Neural cell (in vitro differentiated cells): ENCODE results near the gene SPTBN1. TPM values are rescaled to one million over a fixed set of nuclear protein-coding genes. Genes with fewer than 3 reads are reported as not detected.

Experiments used
- H2AFZ ChIP-seq: fragments of 200-600, 300-800 bp; sonication (generic), shearing (Covaris generic); 2 replicates; pipeline ENCODE4 v1.6.0; 2014; ENCODE audit warnings: low read depth, mild to moderate bottlenecking, antibody characterized with exemption, low read length, moderate library complexity
- H3F3A ChIP-seq: fragments of 200-600 bp; shearing (Covaris generic); 2 replicates; pipeline ENCODE4 v1.6.1; 2016; ENCODE audit warnings: mild to moderate bottlenecking, moderate library complexity, mixed read lengths, antibody characterized with exemption, low read length; ENCODE audit not compliant: insufficient read depth, poor library complexity, severe bottlenecking
- H3K27ac ChIP-seq: fragments of 200-600, 300-800 bp; sonication (generic), shearing (Covaris generic); 2 replicates; pipeline ENCODE4 v1.5.1; 2014; ENCODE audit warnings: mild to moderate bottlenecking, low read length, moderate library complexity
- H3K27me3 ChIP-seq: fragments of 300-800, 200-600 bp; sonication (generic), shearing (Covaris generic); 2 replicates; pipeline ENCODE4 v1.6.0; 2014; ENCODE audit warnings: mild to moderate bottlenecking, low read depth, low read length, moderate library complexity; ENCODE audit not compliant: insufficient read depth
- H3K36me3 ChIP-seq: fragments of 300-800, 200-600 bp; sonication (generic), shearing (Covaris generic); 2 replicates; pipeline ENCODE4 v1.5.1; 2014; ENCODE audit warnings: mild to moderate bottlenecking, antibody characterized with exemption, low read length, moderate library complexity; ENCODE audit not compliant: insufficient read depth
- H3K4me2 ChIP-seq: fragments of 300-800, 200-600 bp; sonication (generic), shearing (Covaris generic); 2 replicates; pipeline ENCODE4 v1.6.0; 2014; ENCODE audit warnings: mild to moderate bottlenecking, low read length
- H3K4me3 ChIP-seq: fragments of 300-800, 200-600 bp; sonication (generic), shearing (Covaris generic); 2 replicates; pipeline ENCODE4 v1.5.1; 2014; ENCODE audit warnings: mild to moderate bottlenecking, low read length, moderate library complexity
- H3K79me2 ChIP-seq: fragments of 200-600 bp; shearing (Covaris generic); replicated peaks from 2 replicates; pipeline ENCODE4 v1.6.0; 2014; ENCODE audit warnings: mild to moderate bottlenecking, low read length, moderate library complexity; ENCODE audit not compliant: insufficient read depth
- H3K9ac ChIP-seq: fragments of 300-800, 200-600 bp; sonication (generic), shearing (Covaris generic); 2 replicates; pipeline ENCODE4 v1.6.1; 2016; ENCODE audit warnings: mild to moderate bottlenecking, low read length, mixed read lengths
- H3K9me2 ChIP-seq: fragments of 200-600 bp; shearing (Covaris generic); 2 replicates; pipeline ENCODE4 v1.6.1; 2016; ENCODE audit warnings: mild to moderate bottlenecking, low read length, mixed read lengths; ENCODE audit not compliant: insufficient read depth
- H3K9me3 ChIP-seq: fragments of 200-600, 300-800 bp; sonication (generic), shearing (Covaris generic); 2 replicates; pipeline ENCODE4 v1.6.1; 2016; ENCODE audit warnings: mild to moderate bottlenecking, mixed run types, low read length, moderate library complexity, mixed read lengths
- H4K20me1 ChIP-seq: fragments of 200-600 bp; shearing (Covaris generic); 2 replicates; pipeline ENCODE4 v1.6.1; 2016; ENCODE audit warnings: mild to moderate bottlenecking, mixed run types; ENCODE audit not compliant: insufficient read depth
- CTCF ChIP-seq: fragments of 450-650 bp; IDR thresholded peaks from 2 replicates; pipeline ENCODE4 v1.5.1; 2014; ENCODE audit warnings: antibody characterized with exemption, mild to moderate bottlenecking, moderate library complexity; ENCODE audit not compliant: poor library complexity, severe bottlenecking
- EP300 ChIP-seq: fragments of 450-650 bp; conservative IDR thresholded peaks from 2 replicates; pipeline ENCODE4 v1.6.1; 2014; ENCODE audit warnings: antibody characterized with exemption, mild to moderate bottlenecking, moderate library complexity; ENCODE audit not compliant: poor library complexity, severe bottlenecking
- EZH2 ChIP-seq: fragments of 200-600, 300-800 bp; shearing (Covaris generic), sonication (generic); IDR thresholded peaks from 2 replicates; pipeline ENCODE4 v1.6.1; 2014; ENCODE audit warnings: antibody characterized with exemption, low read length, borderline replicate concordance, mild to moderate bottlenecking; ENCODE audit not compliant: insufficient read depth, poor library complexity, severe bottlenecking
- MXI1 ChIP-seq: fragments of 450-650 bp; conservative IDR thresholded peaks from 2 replicates; pipeline ENCODE4 v1.6.1; 2014; ENCODE audit warnings: antibody characterized with exemption, mild to moderate bottlenecking; ENCODE audit not compliant: poor library complexity, severe bottlenecking
- POLR2AphosphoS5 ChIP-seq: IDR thresholded peaks from 2 replicates; pipeline ENCODE4 v1.6.1; 2012
- RAD21 ChIP-seq: fragments of 450-650 bp; conservative IDR thresholded peaks from 2 replicates; pipeline ENCODE4 v1.6.1; 2014; ENCODE audit warnings: antibody characterized with exemption, mild to moderate bottlenecking, moderate library complexity
- SMC3 ChIP-seq: fragments of 450-650 bp; conservative IDR thresholded peaks from 2 replicates; pipeline ENCODE4 v1.6.1; 2014; ENCODE audit warnings: antibody characterized with exemption, mild to moderate bottlenecking, moderate library complexity; ENCODE audit not compliant: poor library complexity
- TAF1 ChIP-seq: IDR thresholded peaks from 2 replicates; pipeline ENCODE4 v1.6.1; 2012; ENCODE audit warnings: low read depth
- polyA plus RNA-seq: library from polyadenylated mRNA; depleted of rRNA; stranded (reverse); fragments of >200 nt; gene quantifications from 2 replicates; pipeline ENCODE4 v1.2.3, GENCODE V29; 2014
- TF ChIP-seq, protein P1 (sequence below): IDR thresholded peaks from 2 replicates; pipeline ENCODE4 v1.6.1; 2012; ENCODE audit warnings: borderline replicate concordance

SPTBN1 gene
- polyA plus RNA-seq, 1 donor from 2014 or later: 92.1 TPM

GRCh38 chr2:54678719-54679118 lies 222.6 kb downstream of the SPTBN1 start:
- no peaks in the 10 kb centered on the region for H3F3A ChIP-seq
- no peak overlapping the region for H3K4me3 ChIP-seq
- no peaks in the 10 kb centered on the region for H3K27me3 ChIP-seq
- H2AFZ ChIP-seq: no peak overlapping the region
- TF ChIP-seq EZH2 (no peak), POLR2AphosphoS5 (no peak), CTCF (no peak), RAD21 (no peak), MXI1 (no peak), TAF1 (no peak), SMC3 (no peak)
- TF ChIP-seq, protein P1, sequence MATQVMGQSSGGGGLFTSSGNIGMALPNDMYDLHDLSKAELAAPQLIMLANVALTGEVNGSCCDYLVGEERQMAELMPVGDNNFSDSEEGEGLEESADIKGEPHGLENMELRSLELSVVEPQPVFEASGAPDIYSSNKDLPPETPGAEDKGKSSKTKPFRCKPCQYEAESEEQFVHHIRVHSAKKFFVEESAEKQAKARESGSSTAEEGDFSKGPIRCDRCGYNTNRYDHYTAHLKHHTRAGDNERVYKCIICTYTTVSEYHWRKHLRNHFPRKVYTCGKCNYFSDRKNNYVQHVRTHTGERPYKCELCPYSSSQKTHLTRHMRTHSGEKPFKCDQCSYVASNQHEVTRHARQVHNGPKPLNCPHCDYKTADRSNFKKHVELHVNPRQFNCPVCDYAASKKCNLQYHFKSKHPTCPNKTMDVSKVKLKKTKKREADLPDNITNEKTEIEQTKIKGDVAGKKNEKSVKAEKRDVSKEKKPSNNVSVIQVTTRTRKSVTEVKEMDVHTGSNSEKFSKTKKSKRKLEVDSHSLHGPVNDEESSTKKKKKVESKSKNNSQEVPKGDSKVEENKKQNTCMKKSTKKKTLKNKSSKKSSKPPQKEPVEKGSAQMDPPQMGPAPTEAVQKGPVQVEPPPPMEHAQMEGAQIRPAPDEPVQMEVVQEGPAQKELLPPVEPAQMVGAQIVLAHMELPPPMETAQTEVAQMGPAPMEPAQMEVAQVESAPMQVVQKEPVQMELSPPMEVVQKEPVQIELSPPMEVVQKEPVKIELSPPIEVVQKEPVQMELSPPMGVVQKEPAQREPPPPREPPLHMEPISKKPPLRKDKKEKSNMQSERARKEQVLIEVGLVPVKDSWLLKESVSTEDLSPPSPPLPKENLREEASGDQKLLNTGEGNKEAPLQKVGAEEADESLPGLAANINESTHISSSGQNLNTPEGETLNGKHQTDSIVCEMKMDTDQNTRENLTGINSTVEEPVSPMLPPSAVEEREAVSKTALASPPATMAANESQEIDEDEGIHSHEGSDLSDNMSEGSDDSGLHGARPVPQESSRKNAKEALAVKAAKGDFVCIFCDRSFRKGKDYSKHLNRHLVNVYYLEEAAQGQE: no peak
- H3K27ac ChIP-seq: no peak overlapping the region
- H3K9me2 ChIP-seq: no peaks in the 10 kb centered on the region
- no peaks in the 10 kb centered on the region for H3K9me3 ChIP-seq
- H3K79me2 ChIP-seq: no peaks in the 10 kb centered on the region
- no peaks in the 10 kb centered on the region for H4K20me1 ChIP-seq
- no peak overlapping the region for H3K4me2 ChIP-seq
- H3K36me3 ChIP-seq: no peaks in the 10 kb centered on the region
- H3K9ac ChIP-seq: no peak overlapping the region

DNA sequence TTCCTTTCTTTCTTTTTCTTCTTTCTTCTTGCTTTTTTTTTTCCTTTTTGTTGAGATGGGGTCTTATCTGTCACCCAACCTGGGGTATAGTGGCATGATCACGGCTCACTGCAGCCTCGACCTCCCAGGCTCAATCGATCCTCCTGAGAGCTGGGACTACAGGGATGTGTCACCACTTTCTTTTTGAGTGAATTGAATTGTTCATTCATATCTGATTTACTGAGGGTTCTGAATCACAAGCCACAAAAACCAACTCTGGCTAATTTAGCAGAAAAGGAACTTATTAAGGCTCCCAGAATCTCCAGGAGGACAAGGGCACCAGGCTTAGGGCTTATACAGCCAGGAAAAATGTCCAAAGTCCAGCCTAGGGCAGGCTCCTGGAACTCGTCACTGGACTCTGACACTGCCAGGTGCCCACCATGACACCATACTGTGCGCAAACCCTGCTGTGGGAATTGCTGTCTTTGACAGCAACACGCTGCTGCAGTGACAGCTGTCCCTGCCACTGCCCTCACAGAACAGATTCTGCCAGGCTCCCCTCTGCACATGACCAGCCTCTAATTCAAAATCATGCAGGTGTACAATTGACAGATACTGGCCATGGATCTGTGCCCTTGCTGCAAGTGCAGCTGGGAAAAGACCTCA lies 224.4 kb downstream of the SPTBN1 start:
- TF ChIP-seq RAD21 (no peak), CTCF (no peak), POLR2AphosphoS5 (no peak), TAF1 (no peak), EZH2 (no peak), SMC3 (no peak), MXI1 (no peak), EP300 (no peak)
- TF ChIP-seq, protein P1: no peak
- H3K9ac ChIP-seq: no peak overlapping the region
- no peaks in the 10 kb centered on the region for H3K9me2 ChIP-seq
- no peak overlapping the region for H3K27ac ChIP-seq
- H3K36me3 ChIP-seq: no peaks in the 10 kb centered on the region
- H3K27me3 ChIP-seq: no peaks in the 10 kb centered on the region
- no peak overlapping the region for H3K4me3 ChIP-seq
- H4K20me1 ChIP-seq: no peaks in the 10 kb centered on the region
- H3K4me2 ChIP-seq: no peak overlapping the region
- H3K9me3 ChIP-seq: no peaks in the 10 kb centered on the region
- H3K79me2 ChIP-seq: no peaks in the 10 kb centered on the region
- H2AFZ ChIP-seq: no peak overlapping the region
- H3F3A ChIP-seq: no peaks in the 10 kb centered on the region
